Heart right ventricle (tissue), 16 donors: Measurements from ENCODE around the gene RGS9BP. TPM values are rescaled to one million over a fixed set of nuclear protein-coding genes. Genes with fewer than 3 reads are reported as not detected.

Experiments
- ATAC-seq, 8 donors: fragments of 200-7000 bp; cut with Tn5 transposase; one replicate each; pipeline ENCODE4 v1.9.1; 2020; ENCODE audit warnings: mild to moderate bottlenecking in 8 of 8, moderate library complexity in 8 of 8, moderate number of reproducible peaks in 1 of 8
- DNase-seq, 2 donors: peaks; one replicate each; pipeline ENCODE4 v3.0.0-alpha.2; 2020
- H3K27ac ChIP-seq, 10 donors: fragments of 200-600 bp; sonication (generic) in 2 of 10; one replicate each; pipeline versions ENCODE4 v1.5.0 to v1.8.0; 2020 to 2022; ENCODE audit warnings: mild to moderate bottlenecking in 3 of 10
- H3K27me3 ChIP-seq, 7 donors: fragments of 200-600 bp; one replicate each; pipeline ENCODE4 v1.8.0; 2021 to 2022; ENCODE audit warnings: mild to moderate bottlenecking in 2 of 7
- H3K36me3 ChIP-seq, 9 donors: fragments of 200-600 bp; sonication (generic) in 1 of 9; one replicate each; pipeline versions ENCODE4 v1.5.0 to v1.8.0; 2020 to 2022; ENCODE audit warnings: mild to moderate bottlenecking in 2 of 9
- H3K4me1 ChIP-seq, 9 donors: fragments of 200-600 bp; sonication (generic) in 1 of 9; one replicate each; pipeline versions ENCODE4 v1.5.0 to v1.8.0; 2020 to 2022; ENCODE audit warnings: mild to moderate bottlenecking in 4 of 9
- H3K4me3 ChIP-seq, 10 donors: fragments of 200-600 bp; sonication (generic) in 2 of 10; one replicate each; pipeline versions ENCODE4 v1.5.0 to v1.8.0; 2020 to 2022; ENCODE audit warnings: mild to moderate bottlenecking in 7 of 10, moderate library complexity in 2 of 10
- H3K9me3 ChIP-seq, 11 donors: fragments of 200-600 bp in 10 of 11; sonication (generic) in 2 of 11; one replicate each; pipeline versions ENCODE4 v1.5.0 to v1.8.0; 2013 to 2022; ENCODE audit warnings: mild to moderate bottlenecking in 2 of 11, control low read depth in 1 of 11, moderate library complexity in 1 of 11
- CTCF ChIP-seq, 9 donors: fragments of 200-600 bp; sonication (generic) in 2 of 9; IDR thresholded peaks; one replicate each; pipeline versions ENCODE4 v1.5.0 to v1.8.0; 2021 to 2022; ENCODE audit warnings: antibody characterized with exemption in 9 of 9, mild to moderate bottlenecking in 5 of 9, moderate library complexity in 1 of 9
- WGBS, 2 donors: extraction: QIAGEN DNeasy Blood & Tissue Kit; methylation state at CpG; one replicate each; pipeline ENCODE4 v1.1.7; 2013; ENCODE audit warnings: inconsistent platforms in 1 of 2; 5-methylcytosine and 5-hydroxymethylcytosine counted together
- intact Hi-C, 10 donors: fragments of 100-400 bp; cut with DNase I; formaldehyde crosslinking; loops; one replicate each; pipeline versions ENCODE4 v1.11.1 to v1.14.2; 2022
- polyA plus RNA-seq, 2 donors: library from polyadenylated mRNA; stranded (reverse); fragments of 200-250 nt; gene quantifications; one replicate each; pipeline ENCODE4 v1.2.3, GENCODE V29; 2013
- total RNA-seq, 10 donors: library from RNA; stranded (reverse); fragmentation: NEBNext Ultra II Directional in 3 of 10; extraction: Animal tissue kit (Norgen Biotek cat#: 25700) in 3 of 10; gene quantifications; one replicate each; pipeline versions ENCODE4 v1.2.1 to v1.2.4, GENCODE V29; 2021 to 2023
- donor health status: Arrhythmogenic right ventricular cardiomyopathy.
- donor health status: ischemic (EF 13 %, LVEDD 7.1; RV severe dilation, severe dysfunction).
- donor health status: healthy with polysubstance abuse.
- donor health status: DM: no; HTN: yes; CAD: no.
- donor health status: DM: no; HTN: no; CAD: no.
- donor health status: ischemic (EF 25% LVEDD 6.9; RV normal size, moderate dysfunction).
- donor health status: ischemic (EF 25% LVEDD 5.7; RV mildly dilated, moderate dysfunction).
- donor health status: healthy.
- donor health status: DM: yes; HTN: yes; CAD: no.
- donor health status: Ischemic cardiomyopathy.
- donor health status: ischemic (EF 35%, LVEDD 5.7; RV mildly dilated, moderate dysfunction).
- donor health status: nonischemic (EF 11% LVEDD 7.7; RV severe dilation, severe dysfunction).
- donor health status: DM: yes; HTN: yes; CAD: no.
- donor health status: PGD.
- donor health status: ischemic (EF 29% LVEDD 5.4; RV normal size, mild dysfunction).
- donor health status: nonischemic (EF 23%, LVEDD 6.1; RV moderate dilation, normal function).

RGS9BP gene
- total and polyA plus RNA-seq, 12 donors = 0.43 to 13.5 (median 4.2) TPM

GRCh38 chr19:32676186-32676894, 692 bp downstream of the RGS9BP start:
- WGBS, 2 donors = 3 to 4% methylated on average over 73 to 93 of the region's 93 CpGs
- peak in 2 of 9 donors; percentile 8 to 18 for TF ChIP-seq CTCF (IDR thresholded peaks at IDR 0.05)
- peaks cover 4 to 46% (median 29%) of the 10 kb centered on the region in 9 donors for H3K4me1 ChIP-seq
- intact Hi-C loops = loop anchor here in 1 of 10 donors (2.0 kb wide), 1 partner anchor 14 kb away; the partner anchor contains the start of gene NUDT19
- H3K27ac ChIP-seq = peak overlapping the region in 8 of 10 donors; percentile 33 to 90 (median 86)
- DNase-seq (peak in 1 of 2 donors; percentile 30), ATAC-seq (peak in 2 of 8 donors; percentile 2 to 10)
- peak overlapping the region; percentile 48 to 97 (median 86) for H3K4me3 ChIP-seq
- no peaks in the 10 kb centered on the region for H3K9me3 ChIP-seq
- H3K27me3 ChIP-seq = peaks cover 0 to 33% (median 8%) of the 10 kb centered on the region in 7 donors
- peaks cover 0 to 2% (median 0%) of the 10 kb centered on the region in 9 donors for H3K36me3 ChIP-seq

GRCh38 chr19:32676895-32677359, 1.3 kb downstream of the RGS9BP start:
- 20 to 24% methylated on average over 33 of the region's 33 CpGs for WGBS, 2 donors
- intact Hi-C loops = loop anchor here in 1 of 10 donors (2.0 kb wide), 1 partner anchor 14 kb away; the partner anchor contains the start of gene NUDT19
- no peak for TF ChIP-seq CTCF (IDR thresholded peaks at IDR 0.05)
- Histone ChIP-seq H3K4me1 (peaks cover 4 to 41% (median 29%) of the 10 kb centered on the region in 9 donors), H3K9me3 (no peaks in the 10 kb centered on the region), H3K27ac (peak overlapping the region in 8 of 10 donors; percentile 33 to 90 (median 81)), H3K27me3 (peaks cover 0 to 33% (median 8%) of the 10 kb centered on the region in 7 donors), H3K36me3 (no peaks in the 10 kb centered on the region), H3K4me3 (peak overlapping the region in 9 of 10 donors; percentile 61 to 97 (median 87))
- ATAC-seq (no peak), DNase-seq (peak in 1 of 2 donors; percentile 21)

GRCh38 chr19:32677657-32678056, 2.0 kb downstream of the RGS9BP start:
- H3K27ac ChIP-seq = peak overlapping the region in 9 of 10 donors; percentile 17 to 90 (median 81)
- WGBS, 2 donors = 39 to 43% methylated on average over 9 of the region's 9 CpGs
- H3K36me3 ChIP-seq = no peaks in the 10 kb centered on the region
- peaks cover 0 to 33% (median 8%) of the 10 kb centered on the region in 7 donors for H3K27me3 ChIP-seq
- DNase-seq = no peak
- peaks cover 4 to 34% (median 29%) of the 10 kb centered on the region in 9 donors for H3K4me1 ChIP-seq
- intact Hi-C loops = loop anchor here in 1 of 10 donors (2.0 kb wide), 1 partner anchor 13 kb away; the partner anchor contains the start of gene NUDT19
- peak overlapping the region in 6 of 10 donors; percentile 77 to 92 (median 86) for H3K4me3 ChIP-seq
- no peak for ATAC-seq
- H3K9me3 ChIP-seq = no peaks in the 10 kb centered on the region
- TF ChIP-seq CTCF (IDR thresholded peaks at IDR 0.05) = peak in 1 of 9 donors; percentile 23

GRCh38 chr19:32680986-32681385, 5.3 kb downstream of the RGS9BP start:
- no peak for ATAC-seq
- WGBS, 2 donors = 79 to 82% methylated on average over 2 of the region's 2 CpGs
- H3K9me3 ChIP-seq = no peaks in the 10 kb centered on the region
- no peak for DNase-seq
- TF ChIP-seq CTCF (IDR thresholded peaks at IDR 0.05) = no peak
- peaks cover 0 to 10% (median 8%) of the 10 kb centered on the region in 9 donors for H3K4me1 ChIP-seq
- peaks cover 0 to 28% (median 8%) of the 10 kb centered on the region in 7 donors for H3K27me3 ChIP-seq
- no peak overlapping the region for H3K4me3 ChIP-seq
- H3K36me3 ChIP-seq = peaks cover 0 to 1% (median 0%) of the 10 kb centered on the region in 9 donors
- intact Hi-C loops = no loop called here
- no peak overlapping the region for H3K27ac ChIP-seq
